Measurements from ENCODE around the gene OSBPL10. TPM values are rescaled to one million over a fixed set of nuclear protein-coding genes. Genes with fewer than 3 reads are reported as not detected.
"Not testable (repeated sequence)": the region's sequence is repeated elsewhere in the genome, so short reads cannot be mapped to it uniquely, and the experiment has no call there.

The OSBPL10 gene
- total and polyA plus RNA-seq, 2 donors (not counting 1 experiment from before 2014, with no cell fraction given): 7.1 to 7.5 TPM

DNA sequence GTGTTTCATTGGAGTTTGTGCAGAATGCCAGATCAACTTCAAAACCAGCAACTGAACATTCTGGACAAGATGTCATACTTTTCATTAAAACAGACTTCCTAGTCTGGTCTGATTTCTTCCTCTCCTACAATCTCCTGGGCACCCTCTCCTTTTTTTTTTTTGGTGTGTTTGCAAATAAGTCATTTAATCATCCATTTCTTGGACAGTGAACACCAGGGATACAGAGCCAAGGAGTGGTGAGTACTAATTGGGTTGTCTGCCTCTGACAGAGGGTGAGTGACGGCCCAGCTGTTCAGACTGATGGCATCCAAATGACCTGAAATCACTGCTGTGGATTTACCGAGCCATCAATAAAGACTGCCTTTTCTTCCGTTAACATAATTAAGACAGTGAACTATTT, 290.3 kb downstream of the OSBPL10 start:
- no peak overlapping the region for H3K4me3 ChIP-seq (replicated peaks in 1 of 4; ENCODE audit: control extremely low read depth in 1 of 4, insufficient read depth in 1 of 4, low read depth in 3 of 4, low read length in 4 of 4)
- no peaks in the 10 kb centered on the region for H3K79me2 ChIP-seq (ENCODE audit: control insufficient read depth, insufficient read depth, low read length)
- H3K4me2 ChIP-seq (ENCODE audit: extremely low read depth, insufficient read depth, low read length): no peak overlapping the region
- DNase-seq (ENCODE audit: low read depth in 2 of 2): no peak
- no peaks in the 10 kb centered on the region for H3K9me3 ChIP-seq (ENCODE audit: control insufficient read depth, insufficient read depth, low read depth, low read length)
- TF ChIP-seq EZH2 (IDR thresholded peaks at IDR 0.05; ENCODE audit: low read length, missing control alignments): no peak
- TF ChIP-seq, protein P1, sequence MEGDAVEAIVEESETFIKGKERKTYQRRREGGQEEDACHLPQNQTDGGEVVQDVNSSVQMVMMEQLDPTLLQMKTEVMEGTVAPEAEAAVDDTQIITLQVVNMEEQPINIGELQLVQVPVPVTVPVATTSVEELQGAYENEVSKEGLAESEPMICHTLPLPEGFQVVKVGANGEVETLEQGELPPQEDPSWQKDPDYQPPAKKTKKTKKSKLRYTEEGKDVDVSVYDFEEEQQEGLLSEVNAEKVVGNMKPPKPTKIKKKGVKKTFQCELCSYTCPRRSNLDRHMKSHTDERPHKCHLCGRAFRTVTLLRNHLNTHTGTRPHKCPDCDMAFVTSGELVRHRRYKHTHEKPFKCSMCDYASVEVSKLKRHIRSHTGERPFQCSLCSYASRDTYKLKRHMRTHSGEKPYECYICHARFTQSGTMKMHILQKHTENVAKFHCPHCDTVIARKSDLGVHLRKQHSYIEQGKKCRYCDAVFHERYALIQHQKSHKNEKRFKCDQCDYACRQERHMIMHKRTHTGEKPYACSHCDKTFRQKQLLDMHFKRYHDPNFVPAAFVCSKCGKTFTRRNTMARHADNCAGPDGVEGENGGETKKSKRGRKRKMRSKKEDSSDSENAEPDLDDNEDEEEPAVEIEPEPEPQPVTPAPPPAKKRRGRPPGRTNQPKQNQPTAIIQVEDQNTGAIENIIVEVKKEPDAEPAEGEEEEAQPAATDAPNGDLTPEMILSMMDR (conservative IDR thresholded peaks at IDR 0.05 in 1 of 2, IDR thresholded peaks at IDR 0.05 in 1 of 2; ENCODE audit: low read depth in 1 of 2, low read length in 2 of 2): no peak
- H3K27me3 ChIP-seq (ENCODE audit: control insufficient read depth, insufficient read depth, low read length): no peaks in the 10 kb centered on the region
- H2AFZ ChIP-seq (ENCODE audit: low read length): no peak overlapping the region
- H3K4me1 ChIP-seq (ENCODE audit: control insufficient read depth, extremely low read depth, insufficient read depth, low read length): no peaks in the 10 kb centered on the region
- no peak overlapping the region for H3K9ac ChIP-seq (ENCODE audit: insufficient read depth, low read length)
- H3K27ac ChIP-seq (ENCODE audit: insufficient read depth, low read length): no peak overlapping the region
- no peaks in the 10 kb centered on the region for H4K20me1 ChIP-seq (ENCODE audit: control insufficient read depth, extremely low read depth, insufficient read depth, low read length)
- no peaks in the 10 kb centered on the region for H3K36me3 ChIP-seq (ENCODE audit: control insufficient read depth, insufficient read depth, low read length)

DNA sequence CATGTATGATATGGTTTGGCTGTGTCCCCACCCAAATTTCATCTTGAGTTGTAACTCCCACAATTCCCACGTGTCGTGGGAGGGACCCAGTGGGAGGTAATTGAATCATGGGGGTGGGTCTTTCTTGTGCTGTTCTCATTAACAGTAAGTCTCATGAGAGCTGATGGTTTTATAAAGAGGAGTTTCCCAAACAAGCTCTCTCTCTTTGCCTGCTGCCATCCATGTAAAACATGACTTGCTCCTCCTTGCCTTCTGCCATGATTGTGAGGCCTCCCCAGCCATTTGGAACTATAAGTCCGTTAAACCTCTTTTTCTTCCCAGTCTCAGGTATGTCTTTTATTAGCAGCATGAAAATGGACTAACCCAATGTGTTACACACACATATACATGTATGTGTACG, 291.5 kb downstream of the OSBPL10 start:
- not testable (repeated sequence) for H3K4me1 ChIP-seq (ENCODE audit: control insufficient read depth, extremely low read depth, insufficient read depth, low read length)

GRCh38 chr3:31688984-31689383, 292.1 kb downstream of the OSBPL10 start:
- no peak for DNase-seq (ENCODE audit: low read depth in 2 of 2)
- H3K36me3 ChIP-seq (ENCODE audit: control insufficient read depth, insufficient read depth, low read length): no peaks in the 10 kb centered on the region
- H3K4me3 ChIP-seq (replicated peaks in 1 of 4; ENCODE audit: control extremely low read depth in 1 of 4, insufficient read depth in 1 of 4, low read depth in 3 of 4, low read length in 4 of 4): no peak overlapping the region
- H3K4me1 ChIP-seq (ENCODE audit: control insufficient read depth, extremely low read depth, insufficient read depth, low read length): no peaks in the 10 kb centered on the region
- H3K9ac ChIP-seq (ENCODE audit: insufficient read depth, low read length): no peak overlapping the region
- H2AFZ ChIP-seq (ENCODE audit: low read length): no peak overlapping the region
- H3K9me3 ChIP-seq (ENCODE audit: control insufficient read depth, insufficient read depth, low read depth, low read length): no peaks in the 10 kb centered on the region
- no peak for TF ChIP-seq EZH2 (IDR thresholded peaks at IDR 0.05; ENCODE audit: low read length, missing control alignments)
- TF ChIP-seq, protein P1 (conservative IDR thresholded peaks at IDR 0.05 in 1 of 2, IDR thresholded peaks at IDR 0.05 in 1 of 2; ENCODE audit: low read depth in 1 of 2, low read length in 2 of 2): no peak
- no peaks in the 10 kb centered on the region for H3K79me2 ChIP-seq (ENCODE audit: control insufficient read depth, insufficient read depth, low read length)
- H3K4me2 ChIP-seq (ENCODE audit: extremely low read depth, insufficient read depth, low read length): no peak overlapping the region
- H4K20me1 ChIP-seq (ENCODE audit: control insufficient read depth, extremely low read depth, insufficient read depth, low read length): no peaks in the 10 kb centered on the region
- H3K27me3 ChIP-seq (ENCODE audit: control insufficient read depth, insufficient read depth, low read length): no peaks in the 10 kb centered on the region
- no peak overlapping the region for H3K27ac ChIP-seq (ENCODE audit: insufficient read depth, low read length)

More for the DNA sequence above, 291.5 kb downstream of the OSBPL10 start:
- not testable (repeated sequence) for H3K27me3 ChIP-seq (ENCODE audit: control insufficient read depth, insufficient read depth, low read length); H4K20me1 ChIP-seq (ENCODE audit: control insufficient read depth, extremely low read depth, insufficient read depth, low read length); H2AFZ ChIP-seq (ENCODE audit: low read length); H3K9ac ChIP-seq (ENCODE audit: insufficient read depth, low read length); H3K4me3 ChIP-seq (replicated peaks in 1 of 4; ENCODE audit: control extremely low read depth in 1 of 4, insufficient read depth in 1 of 4, low read depth in 3 of 4, low read length in 4 of 4); H3K27ac ChIP-seq (ENCODE audit: insufficient read depth, low read length); H3K9me3 ChIP-seq (ENCODE audit: control insufficient read depth, insufficient read depth, low read depth, low read length); H3K4me2 ChIP-seq (ENCODE audit: extremely low read depth, insufficient read depth, low read length); H3K79me2 ChIP-seq (ENCODE audit: control insufficient read depth, insufficient read depth, low read length); H3K36me3 ChIP-seq (ENCODE audit: control insufficient read depth, insufficient read depth, low read length); DNase-seq (ENCODE audit: low read depth in 2 of 2)

Measured in fibroblast of lung (primary cell).